HG02610 (cell line): ENCODE data around the gene RSF1.
"Not testable (repeated sequence)": the region's sequence is repeated elsewhere in the genome, so short reads cannot be mapped to it uniquely, and the experiment has no call there.

Experiments used
- ATAC-seq: cut with Tn5 transposase; IDR thresholded peaks from one replicate; pipeline ENCODE4 v1.9.1; 2021; ENCODE audit warnings: mild to moderate bottlenecking, moderate library complexity; ENCODE audit not compliant: unreplicated experiment

Gene RSF1

GRCh38 chr11:77633926-77634325 is 186.6 kb downstream of the RSF1 start:
- not testable (repeated sequence) for ATAC-seq

GRCh38 chr11:77630157-77630710 is 190.3 kb downstream of the RSF1 start:
- ATAC-seq, result no peak

GRCh38 chr11:77619576-77620198 is 200.8 kb downstream of the RSF1 start:
- no peak for ATAC-seq

- ATAC-seq, result no peak
These were observed 202.6 kb downstream of the RSF1 start for GRCh38 chr11:77617892-77618291.

GRCh38 chr11:77611921-77612320 is 208.6 kb downstream of the RSF1 start:
- ATAC-seq, result no peak
